ENCODE measurements around the gene ABTB1. TPM values are rescaled to one million over a fixed set of nuclear protein-coding genes. Genes with fewer than 3 reads are reported as not detected.

The ABTB1 gene
- total RNA-seq, 6 experiments from 2014 or later, result 9.5 to 14.0 (median 11.5) TPM

- no peak overlapping the region for H3K4me3 Mint-ChIP-seq
- DNase-seq, result no peak
- no peaks in the 10 kb centered on the region for H3K9me3 Mint-ChIP-seq
- H3K27ac Mint-ChIP-seq, result no peak overlapping the region
- H3K27me3 Mint-ChIP-seq (ENCODE audit: insufficient read depth), result peaks cover 23% of the 10 kb centered on the region
- no peak for TF ChIP-seq CTCF (IDR thresholded peaks at IDR 0.05)
- no peaks in the 10 kb centered on the region for H3K36me3 Mint-ChIP-seq (ENCODE audit: low read depth)
- peaks cover 4% of the 10 kb centered on the region for H3K4me1 Mint-ChIP-seq (ENCODE audit: low read depth)
Observed at GRCh38 chr3:127644641-127645370, 27.9 kb upstream of the ABTB1 start.

GRCh38 chr3:127645371-127646015 lies 27.3 kb upstream of the ABTB1 start:
- no peaks in the 10 kb centered on the region for H3K4me1 Mint-ChIP-seq (ENCODE audit: low read depth)
- H3K36me3 Mint-ChIP-seq (ENCODE audit: low read depth), result no peaks in the 10 kb centered on the region
- peaks cover 24% of the 10 kb centered on the region for H3K27me3 Mint-ChIP-seq (ENCODE audit: insufficient read depth)
- no peak for DNase-seq
- H3K27ac Mint-ChIP-seq, result no peak overlapping the region
- H3K4me3 Mint-ChIP-seq, result no peak overlapping the region
- no peak for TF ChIP-seq CTCF (IDR thresholded peaks at IDR 0.05)
- no peaks in the 10 kb centered on the region for H3K9me3 Mint-ChIP-seq

DNA sequence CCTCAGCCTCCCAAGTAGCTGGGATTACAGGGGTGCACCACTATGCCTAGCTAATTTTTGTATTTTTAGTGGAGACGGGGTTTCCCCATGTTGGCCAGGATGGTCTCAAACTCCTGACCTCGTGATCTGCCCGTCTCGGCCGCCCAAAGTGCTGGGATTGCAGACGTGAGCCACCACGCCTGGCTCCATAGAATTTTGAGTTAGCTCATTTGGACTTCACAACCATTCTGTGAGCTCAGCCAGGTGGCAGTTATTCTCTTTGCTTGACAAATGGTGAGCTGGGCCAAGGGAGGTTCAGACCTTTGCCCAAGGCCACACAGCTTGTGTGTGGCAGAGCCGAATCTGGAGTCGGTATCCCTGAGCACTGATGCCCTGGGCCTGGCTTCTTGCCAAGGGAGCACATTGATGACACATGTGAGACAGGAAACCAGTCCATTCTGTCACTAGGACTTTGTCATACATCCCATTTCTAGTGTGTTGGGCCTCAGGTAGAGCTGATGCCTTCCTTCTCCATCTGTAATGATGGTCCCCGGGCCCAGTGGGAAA lies 26.2 kb upstream of the ABTB1 start:
- TF ChIP-seq CTCF (IDR thresholded peaks at IDR 0.05), result no peak
- Mint-ChIP-seq H3K27ac (no peak overlapping the region), H3K36me3 (ENCODE audit: low read depth) (no peaks in the 10 kb centered on the region), H3K9me3 (no peaks in the 10 kb centered on the region), H3K4me1 (ENCODE audit: low read depth) (no peaks in the 10 kb centered on the region), H3K4me3 (no peak overlapping the region), H3K27me3 (ENCODE audit: insufficient read depth) (peaks cover 24% of the 10 kb centered on the region)
- DNase-seq, result no peak

- DNase-seq, result no peak
- Mint-ChIP-seq H3K27ac (no peak overlapping the region), H3K4me1 (ENCODE audit: low read depth) (no peaks in the 10 kb centered on the region), H3K4me3 (no peak overlapping the region), H3K9me3 (no peaks in the 10 kb centered on the region), H3K27me3 (ENCODE audit: insufficient read depth) (peaks cover 24% of the 10 kb centered on the region), H3K36me3 (ENCODE audit: low read depth) (no peaks in the 10 kb centered on the region)
- no peak for TF ChIP-seq CTCF (IDR thresholded peaks at IDR 0.05)
Observed at GRCh38 chr3:127647166-127647844, 25.4 kb upstream of the ABTB1 start.

DNA sequence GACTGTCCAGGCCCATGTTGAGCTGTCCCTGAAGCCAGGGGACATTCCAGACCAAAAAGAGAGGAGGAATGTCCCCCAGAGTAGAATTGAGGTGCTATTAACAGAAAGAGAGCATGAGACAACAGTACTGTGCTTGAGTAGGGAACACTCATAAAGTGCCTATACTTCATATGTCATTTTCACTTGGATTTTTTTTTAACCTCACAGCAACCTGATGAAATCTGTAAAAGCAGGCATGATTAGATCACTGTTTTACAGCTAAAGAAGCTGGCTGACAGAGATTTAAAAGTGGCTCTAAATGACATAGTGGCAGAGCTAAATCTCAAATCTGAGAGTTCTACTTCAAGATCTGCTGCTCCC lies 24.9 kb upstream of the ABTB1 start:
- H3K4me3 Mint-ChIP-seq, result no peak overlapping the region
- TF ChIP-seq CTCF (IDR thresholded peaks at IDR 0.05), result no peak
- H3K36me3 Mint-ChIP-seq (ENCODE audit: low read depth), result no peaks in the 10 kb centered on the region
- H3K9me3 Mint-ChIP-seq, result no peaks in the 10 kb centered on the region
- DNase-seq, result no peak
- H3K27me3 Mint-ChIP-seq (ENCODE audit: insufficient read depth), result peaks cover 24% of the 10 kb centered on the region
- H3K27ac Mint-ChIP-seq, result no peak overlapping the region
- no peaks in the 10 kb centered on the region for H3K4me1 Mint-ChIP-seq (ENCODE audit: low read depth)

All from HFFc6 (cell line).